BLaER1 treated with 17β-estradiol and CSF1 and Interleukin-3, amounts not matched to agents 10 nM and 100 nM (cell line): ENCODE results near the gene RTP3.

Source experiments
- H3K27ac ChIP-seq, 11 experiments: shearing (Covaris generic); formaldehyde crosslinking; 2 replicates each; pipeline ENCODE4 v1.8.1; 2022
- H3K27me3 ChIP-seq, 11 experiments: shearing (Covaris generic); formaldehyde crosslinking; 2 replicates each; pipeline ENCODE4 v1.8.1; 2022
- H3K36me3 ChIP-seq, 11 experiments: shearing (Covaris generic); formaldehyde crosslinking; 2 replicates each; pipeline ENCODE4 v1.8.1; 2022
- H3K4me1 ChIP-seq, 10 experiments: shearing (Covaris generic); formaldehyde crosslinking; 2 replicates each; pipeline ENCODE4 v1.8.1; 2022
- H3K4me2 ChIP-seq, 11 experiments: shearing (Covaris generic); formaldehyde crosslinking; 2 replicates each; pipeline ENCODE4 v1.8.1; 2022
- H3K4me3 ChIP-seq, 10 experiments: shearing (Covaris generic); formaldehyde crosslinking; 2 replicates each; pipeline ENCODE4 v1.8.1; 2022
- H3K9ac ChIP-seq, 11 experiments: shearing (Covaris generic); formaldehyde crosslinking; 2 replicates each; pipeline ENCODE4 v1.8.1; 2022
- H3K9me3 ChIP-seq, 11 experiments: shearing (Covaris generic); formaldehyde crosslinking; replicated peaks in 1 of 11; 2 replicates each; pipeline ENCODE4 v1.8.1; 2022
- H4K20me1 ChIP-seq, 11 experiments: shearing (Covaris generic); formaldehyde crosslinking; 2 replicates each; pipeline ENCODE4 v1.8.1; 2022
- Cebpa-rat ChIP-seq, 11 experiments: shearing (Covaris generic); IDR thresholded peaks; 2 replicates each; pipeline ENCODE4 v1.8.1; 2022

RTP3 gene

DNA sequence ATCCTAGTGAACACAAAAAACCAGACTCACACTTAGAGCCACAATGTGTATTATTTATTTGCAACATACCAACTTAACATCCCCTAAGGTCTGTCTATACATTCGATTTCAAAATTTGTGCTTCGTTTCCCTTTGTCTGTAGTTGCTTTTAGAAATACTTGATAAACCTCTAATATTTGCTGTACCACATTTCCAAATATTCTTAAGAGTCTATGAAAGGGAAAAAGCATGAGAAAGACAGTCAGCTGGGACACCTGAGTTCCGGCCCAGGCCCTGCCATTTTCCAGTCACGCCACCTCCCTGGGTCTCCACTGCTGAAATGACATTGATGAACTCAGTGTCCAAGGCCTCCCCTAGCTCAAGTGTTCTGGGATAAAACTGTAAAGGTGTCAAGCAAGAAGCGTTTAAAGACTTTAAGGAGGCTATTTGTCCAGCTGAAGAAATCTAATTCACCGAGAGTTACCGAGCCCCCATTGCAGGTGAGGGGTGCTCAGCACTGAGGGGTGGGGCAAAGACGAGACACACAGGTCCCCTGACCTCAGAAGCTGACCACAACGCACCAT lies 41.7 kb downstream of the RTP3 start:
- Histone ChIP-seq H3K36me3 (0 out of 22 replicates have a peak, but pooled peaks cover 0 to 3% (median 0%) of the 10 kb centered on the region in 11 experiments), H3K9me3 (peaks cover 0 to 2% (median 0%) of the 10 kb centered on the region in 11 experiments; a peak in 3 of 22 replicates), H3K27me3 (no peaks in the 10 kb centered on the region), H3K27ac (peak overlapping the region; percentile 52 to 100 (median 96); a peak in 21 of 22 replicates), H3K4me2 (peak overlapping the region; percentile 83 to 95 (median 92)), H4K20me1 (no peaks in the 10 kb centered on the region), H3K4me3 (peak overlapping the region; percentile 14 to 57 (median 39); a peak in 15 of 20 replicates), H3K4me1 (peaks cover 53 to 80% (median 71%) of the 10 kb centered on the region in 10 experiments), H3K9ac (peak overlapping the region; percentile 44 to 91 (median 82); a peak in 21 of 22 replicates)
- TF ChIP-seq Cebpa-rat (IDR thresholded peaks at IDR 0.05), result no peak

DNA sequence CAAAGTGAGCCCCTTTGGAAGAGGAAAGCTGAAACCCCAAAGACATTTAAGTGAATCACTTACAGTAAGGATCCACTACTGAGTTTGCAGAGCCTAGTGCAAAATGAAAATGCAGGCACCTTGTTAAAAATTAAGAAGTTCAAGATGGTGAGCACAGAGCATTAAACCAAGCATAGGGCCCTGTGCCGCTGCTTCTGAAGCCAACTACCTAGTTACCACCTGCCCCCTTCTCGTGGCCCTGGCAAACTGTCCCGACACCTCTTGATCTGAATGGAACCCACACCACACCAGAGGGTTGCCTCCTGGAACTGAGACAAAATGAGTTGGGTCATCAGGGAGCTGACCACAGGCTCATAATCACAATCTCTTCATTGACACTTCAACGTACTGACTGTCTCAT lies 42.8 kb downstream of the RTP3 start:
- Histone ChIP-seq H3K9me3 (no peaks in the 10 kb centered on the region), H3K4me1 (peaks cover 53 to 90% (median 80%) of the 10 kb centered on the region in 10 experiments), H3K36me3 (0 out of 22 replicates have a peak, but pooled peaks cover 0 to 3% (median 0%) of the 10 kb centered on the region in 11 experiments), H3K27me3 (no peaks in the 10 kb centered on the region), H3K27ac (peak overlapping the region in 8 of 11 experiments; percentile 83 to 100 (median 98); a peak in 16 of 22 replicates), H3K9ac (peak overlapping the region in 6 of 11 experiments; percentile 82 to 91 (median 86); a peak in 12 of 22 replicates), H3K4me3 (no peak overlapping the region), H4K20me1 (no peaks in the 10 kb centered on the region), H3K4me2 (peak overlapping the region in 9 of 11 experiments; percentile 83 to 95 (median 92); a peak in 19 of 22 replicates)
- TF ChIP-seq Cebpa-rat (IDR thresholded peaks at IDR 0.05), result no peak

DNA sequence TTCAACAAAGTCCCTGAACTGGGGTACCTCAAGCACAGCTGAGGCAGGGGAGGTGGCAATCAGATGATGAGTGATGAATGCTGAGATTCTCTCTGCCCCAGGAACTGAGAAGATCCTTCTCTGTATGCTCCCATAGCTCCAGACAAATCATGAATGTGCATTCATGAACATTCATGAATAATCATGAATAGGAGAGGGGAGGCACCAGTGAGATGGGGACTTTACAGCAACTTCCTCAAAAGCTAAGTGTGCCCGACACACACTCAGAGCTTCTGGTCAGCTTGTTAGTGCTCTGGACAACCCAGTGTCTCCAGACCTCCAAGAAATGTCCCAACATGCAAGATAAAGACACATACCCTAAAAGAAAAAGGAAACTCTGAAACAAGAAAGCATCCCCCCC lies 44.1 kb downstream of the RTP3 start:
- H3K4me2 ChIP-seq, result peak overlapping the region; percentile 59 to 95 (median 90)
- H3K36me3 ChIP-seq, result no peaks in the 10 kb centered on the region
- H3K4me1 ChIP-seq, result peaks cover 49 to 91% (median 81%) of the 10 kb centered on the region in 10 experiments
- no peak for TF ChIP-seq Cebpa-rat (IDR thresholded peaks at IDR 0.05)
- peak overlapping the region in 6 of 11 experiments; percentile 46 to 91 (median 81); a peak in 10 of 22 replicates for H3K9ac ChIP-seq
- no peaks in the 10 kb centered on the region for H4K20me1 ChIP-seq
- no peaks in the 10 kb centered on the region for H3K9me3 ChIP-seq
- no peak overlapping the region for H3K4me3 ChIP-seq
- no peaks in the 10 kb centered on the region for H3K27me3 ChIP-seq
- peak overlapping the region in 8 of 11 experiments; percentile 50 to 100 (median 98); a peak in 16 of 22 replicates for H3K27ac ChIP-seq

DNA sequence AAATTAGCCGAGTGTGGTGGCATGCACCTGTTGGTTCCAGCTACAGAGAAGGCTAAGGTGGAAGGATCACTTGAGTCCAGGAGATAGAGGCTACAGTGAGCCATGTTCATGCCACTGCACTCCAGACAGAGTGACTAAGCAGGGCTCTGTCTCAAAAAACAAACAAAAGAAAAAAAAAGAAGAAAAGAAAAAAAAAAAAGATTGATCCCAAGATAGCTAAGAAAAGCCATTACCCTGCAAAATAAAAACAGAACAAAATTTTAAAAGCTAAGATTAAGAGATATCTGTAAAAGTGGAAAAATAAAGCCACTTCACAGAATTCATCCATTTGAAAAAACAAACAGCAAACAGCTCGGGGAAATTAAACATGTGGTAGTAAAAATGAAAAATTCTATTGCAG lies 44.6 kb downstream of the RTP3 start:
- TF ChIP-seq Cebpa-rat (IDR thresholded peaks at IDR 0.05), result no peak
- peaks cover 44 to 91% (median 81%) of the 10 kb centered on the region in 10 experiments for H3K4me1 ChIP-seq
- H3K36me3 ChIP-seq, result no peaks in the 10 kb centered on the region
- peak overlapping the region in 9 of 11 experiments; percentile 43 to 100 (median 98); a peak in 16 of 22 replicates for H3K27ac ChIP-seq
- no peak overlapping the region for H3K4me3 ChIP-seq
- no peaks in the 10 kb centered on the region for H3K27me3 ChIP-seq
- H3K9ac ChIP-seq, result peak overlapping the region in 8 of 11 experiments; percentile 46 to 91 (median 68); a peak in 15 of 22 replicates
- H3K9me3 ChIP-seq, result no peaks in the 10 kb centered on the region
- no peaks in the 10 kb centered on the region for H4K20me1 ChIP-seq
- H3K4me2 ChIP-seq, result peak overlapping the region; percentile 59 to 95 (median 90)

DNA sequence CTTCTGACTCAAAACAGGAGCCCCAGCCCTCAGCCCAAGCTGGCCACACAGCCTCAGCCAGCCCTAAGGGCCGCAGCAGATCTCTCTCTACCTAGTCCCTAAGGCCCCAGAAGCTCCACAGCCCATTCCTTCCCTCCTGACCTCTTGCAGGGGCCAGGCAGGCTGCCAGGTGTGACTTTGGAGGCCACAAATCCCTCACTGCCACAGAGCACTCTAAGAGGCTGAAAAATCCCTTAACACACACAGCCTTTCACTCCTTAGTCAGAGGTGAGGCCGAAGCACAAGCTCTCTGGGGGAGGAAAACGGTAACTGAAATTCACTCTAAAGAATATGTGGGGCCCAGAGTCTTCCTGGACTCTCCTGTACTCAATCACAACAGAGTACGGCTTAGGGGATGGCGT lies 45.0 kb downstream of the RTP3 start:
- H3K36me3 ChIP-seq, result no peaks in the 10 kb centered on the region
- no peak for TF ChIP-seq Cebpa-rat (IDR thresholded peaks at IDR 0.05)
- peak overlapping the region in 9 of 11 experiments; percentile 43 to 100 (median 98); a peak in 16 of 22 replicates for H3K27ac ChIP-seq
- H4K20me1 ChIP-seq, result no peaks in the 10 kb centered on the region
- H3K9me3 ChIP-seq, result no peaks in the 10 kb centered on the region
- H3K4me1 ChIP-seq, result peaks cover 39 to 91% (median 81%) of the 10 kb centered on the region in 10 experiments
- peak overlapping the region; percentile 32 to 95 (median 90); a peak in 21 of 22 replicates for H3K4me2 ChIP-seq
- no peaks in the 10 kb centered on the region for H3K27me3 ChIP-seq
- H3K9ac ChIP-seq, result peak overlapping the region in 9 of 11 experiments; percentile 27 to 91 (median 62); a peak in 17 of 22 replicates
- H3K4me3 ChIP-seq, result no peak overlapping the region

DNA sequence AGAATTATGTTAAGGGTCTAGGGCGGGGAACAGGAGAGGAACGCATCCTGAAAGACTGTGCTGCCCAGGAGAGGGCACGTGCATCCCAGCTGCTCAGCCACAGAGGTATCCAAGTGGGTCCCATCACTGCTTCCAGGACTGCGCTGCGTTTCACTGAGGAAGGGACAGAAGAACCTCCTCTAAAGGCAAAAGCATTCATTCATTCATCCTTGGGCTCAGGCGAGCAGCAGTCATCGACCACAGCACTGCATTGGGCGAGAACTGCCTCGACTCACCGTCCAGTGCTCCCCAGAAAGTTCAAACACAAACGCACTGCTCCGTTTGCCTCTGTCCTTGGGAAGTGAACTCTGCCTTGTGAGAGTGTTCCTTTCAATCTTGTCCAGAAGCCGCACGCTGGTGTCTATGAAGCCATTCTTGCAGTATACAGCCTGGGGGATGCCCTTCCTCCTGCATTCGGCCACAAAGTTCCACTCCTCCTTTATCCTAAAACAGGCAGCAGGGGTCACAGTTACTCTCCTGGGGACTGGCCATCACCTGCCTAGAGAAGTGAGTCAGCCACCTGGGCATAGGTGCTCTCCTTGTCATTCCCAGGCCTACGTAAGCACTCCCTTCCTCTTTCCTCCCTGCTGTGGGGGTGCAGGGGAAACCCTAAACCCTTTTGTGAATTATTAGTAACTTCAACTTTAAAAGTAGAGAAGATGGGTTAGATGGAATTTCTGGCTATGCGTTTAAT lies 47.2 kb downstream of the RTP3 start:
- H3K4me2 ChIP-seq, result peak overlapping the region in 8 of 11 experiments; percentile 15 to 71 (median 64); a peak in 16 of 22 replicates
- peaks cover 20 to 95% (median 81%) of the 10 kb centered on the region in 10 experiments for H3K4me1 ChIP-seq
- no peak overlapping the region for H3K4me3 ChIP-seq
- no peaks in the 10 kb centered on the region for H4K20me1 ChIP-seq
- TF ChIP-seq Cebpa-rat (IDR thresholded peaks at IDR 0.05), result no peak
- peak overlapping the region in 6 of 11 experiments; percentile 31 to 100 (median 64); a peak in 12 of 22 replicates for H3K27ac ChIP-seq
- peaks cover 0 to 8% (median 6%) of the 10 kb centered on the region in 11 experiments; a peak in 13 of 22 replicates for H3K9me3 ChIP-seq
- H3K36me3 ChIP-seq, result no peaks in the 10 kb centered on the region; a peak in 1 of 22 replicates
- peak overlapping the region in 4 of 11 experiments; percentile 16 to 60 (median 42); a peak in 7 of 22 replicates for H3K9ac ChIP-seq
- H3K27me3 ChIP-seq, result no peaks in the 10 kb centered on the region

DNA sequence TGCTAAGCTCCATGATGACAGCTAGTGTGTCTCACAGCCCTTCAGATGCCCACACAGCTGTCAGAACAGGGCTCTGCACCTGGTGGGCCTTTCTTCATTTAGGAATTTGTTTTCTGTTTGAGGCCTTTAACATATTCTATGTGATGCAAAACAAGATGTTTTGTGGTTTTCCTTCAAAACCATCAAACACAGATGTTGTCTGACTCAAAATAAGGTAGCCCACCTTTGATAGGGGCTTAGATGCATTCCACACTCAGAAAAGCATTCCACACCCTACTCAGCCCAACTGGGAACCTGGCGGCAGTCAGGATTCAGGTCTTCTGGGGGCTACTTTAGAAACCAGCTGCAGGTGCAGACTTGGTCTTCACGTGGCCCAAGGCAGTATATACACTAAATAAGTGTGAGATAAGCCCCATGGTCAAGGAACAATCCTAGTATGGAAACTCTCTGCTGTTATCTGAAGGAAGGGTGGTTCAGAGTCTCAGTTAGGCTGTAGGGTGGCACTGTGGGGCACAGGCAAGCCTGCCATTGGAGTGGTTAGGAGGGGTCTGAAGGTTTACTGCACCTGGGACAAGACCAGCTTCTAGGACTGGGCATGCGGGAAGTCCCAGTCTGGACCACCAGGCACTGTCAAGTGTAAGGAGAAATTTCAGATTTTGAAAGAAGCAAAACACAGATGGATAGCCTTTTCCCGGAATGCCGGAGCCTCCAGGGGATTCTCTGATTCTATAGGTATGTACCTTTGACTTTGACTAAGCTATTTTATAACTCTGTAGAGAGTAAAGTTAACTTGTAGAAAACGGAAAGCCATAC lies 48.2 kb downstream of the RTP3 start:
- Histone ChIP-seq H3K9ac (peak overlapping the region in 5 of 11 experiments; percentile 5 to 60 (median 57); a peak in 7 of 22 replicates), H3K4me2 (peak overlapping the region in 8 of 11 experiments; percentile 15 to 71 (median 64); a peak in 16 of 22 replicates), H3K4me1 (peaks cover 17 to 91% (median 76%) of the 10 kb centered on the region in 10 experiments)

More for the DNA sequence above, 48.2 kb downstream of the RTP3 start:
- peak overlapping the region in 7 of 11 experiments; percentile 14 to 100 (median 60); a peak in 13 of 22 replicates for H3K27ac ChIP-seq
- no peaks in the 10 kb centered on the region for H3K27me3 ChIP-seq
- H3K4me3 ChIP-seq, result no peak overlapping the region
- no peaks in the 10 kb centered on the region for H4K20me1 ChIP-seq
- H3K36me3 ChIP-seq, result peaks cover 0 to 6% (median 2%) of the 10 kb centered on the region in 11 experiments; a peak in 5 of 22 replicates
- no peak for TF ChIP-seq Cebpa-rat (IDR thresholded peaks at IDR 0.05)
- peaks cover 0 to 16% (median 13%) of the 10 kb centered on the region in 11 experiments; a peak in 17 of 22 replicates for H3K9me3 ChIP-seq
